Ascending aorta (tissue), 2 donors: ENCODE measurements around the gene MTCP1. TPM values are rescaled to one million over a fixed set of nuclear protein-coding genes. Genes with fewer than 3 reads are reported as not detected.

Experiments
- DNase-seq, 2 donors: peaks; one replicate each; pipeline ENCODE4 v3.0.0-alpha.2; 2019; ENCODE audit warnings: low spot score in 2 of 2
- H3K27ac ChIP-seq, 2 donors: fragments of 200-600 bp; sonication (generic); one replicate each; pipeline ENCODE4 v1.5.1; 2016 to 2017; ENCODE audit warnings: mild to moderate bottlenecking in 1 of 2
- H3K27me3 ChIP-seq: fragments of 200-600 bp; sonication (generic); one replicate; pipeline ENCODE4 v1.5.1; 2017
- H3K36me3 ChIP-seq, 2 donors: fragments of 200-600 bp; sonication (generic); one replicate each; pipeline ENCODE4 v1.5.1; 2016
- H3K4me1 ChIP-seq, 2 donors: fragments of 200-600 bp; sonication (generic); one replicate each; pipeline ENCODE4 v1.5.1; 2016 to 2017; ENCODE audit warnings: mild to moderate bottlenecking in 1 of 2
- H3K4me3 ChIP-seq, 2 donors: fragments of 200-600 bp; sonication (generic); one replicate each; pipeline ENCODE4 v1.5.1; 2016 to 2017; ENCODE audit warnings: mild to moderate bottlenecking in 1 of 2
- H3K9me3 ChIP-seq, 2 donors: fragments of 200-600 bp; sonication (generic); one replicate each; pipeline ENCODE4 v1.5.1; 2016
- intact Hi-C: fragments of 100-400 bp; cut with DNase I; formaldehyde crosslinking; loops from one replicate; pipeline ENCODE4 v1.15.1; 2023
- total RNA-seq: library from RNA; depleted of rRNA; stranded (reverse); fragments of >200 nt; gene quantifications from one replicate; pipeline ENCODE4 v1.1.0, GENCODE V29; 2016
- TF ChIP-seq, protein P1 (sequence below), 3 experiments: fragments of 200-600 bp in 2 of 3; fragments of 450-650 bp in 1 of 3; sonication (generic) in 2 of 3; IDR thresholded peaks; one replicate each; pipeline ENCODE4 v1.5.1; 2016 to 2019; ENCODE audit warnings: antibody characterized with exemption in 3 of 3, mild to moderate bottlenecking in 1 of 3, moderate library complexity in 1 of 3

MTCP1 gene
- total RNA-seq, 1 donor from 2014 or later, result 6.1 TPM

DNA sequence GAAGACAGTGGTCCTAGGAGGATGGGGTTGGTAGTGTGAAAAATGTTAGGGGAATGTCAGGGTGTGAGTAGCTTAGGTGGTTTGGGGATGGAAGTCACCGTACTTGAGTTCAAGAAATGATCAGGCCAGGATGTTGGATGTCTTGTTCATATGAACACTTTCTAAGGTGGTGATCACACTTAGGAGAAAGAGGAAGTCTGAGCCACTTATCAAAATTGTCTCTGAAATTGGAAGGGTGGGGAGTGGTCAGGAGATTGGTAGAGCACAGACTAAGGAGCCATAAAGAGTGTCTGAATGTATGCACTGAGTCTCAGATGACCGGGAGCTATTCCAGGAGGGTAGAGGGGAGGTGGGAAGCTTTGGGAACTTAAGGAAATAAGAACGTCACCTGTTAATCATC is 17.3 kb downstream of the MTCP1 start:
- Histone ChIP-seq H3K9me3 (no peaks in the 10 kb centered on the region), H3K27me3 (no peaks in the 10 kb centered on the region), H3K4me3 (no peak overlapping the region), H3K4me1 (no peaks in the 10 kb centered on the region), H3K36me3 (peaks cover 0 to 5% of the 10 kb centered on the region in 2 donors), H3K27ac (no peak overlapping the region)
- DNase-seq, result no peak
- intact Hi-C loops, result no loop called here
- TF ChIP-seq, protein P1, sequence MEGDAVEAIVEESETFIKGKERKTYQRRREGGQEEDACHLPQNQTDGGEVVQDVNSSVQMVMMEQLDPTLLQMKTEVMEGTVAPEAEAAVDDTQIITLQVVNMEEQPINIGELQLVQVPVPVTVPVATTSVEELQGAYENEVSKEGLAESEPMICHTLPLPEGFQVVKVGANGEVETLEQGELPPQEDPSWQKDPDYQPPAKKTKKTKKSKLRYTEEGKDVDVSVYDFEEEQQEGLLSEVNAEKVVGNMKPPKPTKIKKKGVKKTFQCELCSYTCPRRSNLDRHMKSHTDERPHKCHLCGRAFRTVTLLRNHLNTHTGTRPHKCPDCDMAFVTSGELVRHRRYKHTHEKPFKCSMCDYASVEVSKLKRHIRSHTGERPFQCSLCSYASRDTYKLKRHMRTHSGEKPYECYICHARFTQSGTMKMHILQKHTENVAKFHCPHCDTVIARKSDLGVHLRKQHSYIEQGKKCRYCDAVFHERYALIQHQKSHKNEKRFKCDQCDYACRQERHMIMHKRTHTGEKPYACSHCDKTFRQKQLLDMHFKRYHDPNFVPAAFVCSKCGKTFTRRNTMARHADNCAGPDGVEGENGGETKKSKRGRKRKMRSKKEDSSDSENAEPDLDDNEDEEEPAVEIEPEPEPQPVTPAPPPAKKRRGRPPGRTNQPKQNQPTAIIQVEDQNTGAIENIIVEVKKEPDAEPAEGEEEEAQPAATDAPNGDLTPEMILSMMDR (IDR thresholded peaks at IDR 0.05), result no peak

GRCh38 chrX:155052738-155053498 is 18.0 kb downstream of the MTCP1 start:
- intact Hi-C loops, result no loop called here
- TF ChIP-seq, protein P1 (IDR thresholded peaks at IDR 0.05), result no peak
- no peaks in the 10 kb centered on the region for H3K9me3 ChIP-seq
- H3K27ac ChIP-seq, result no peak overlapping the region
- H3K36me3 ChIP-seq, result peaks cover 0 to 5% of the 10 kb centered on the region in 2 donors
- no peaks in the 10 kb centered on the region for H3K27me3 ChIP-seq
- DNase-seq, result no peak
- H3K4me3 ChIP-seq, result no peak overlapping the region
- no peaks in the 10 kb centered on the region for H3K4me1 ChIP-seq

DNA sequence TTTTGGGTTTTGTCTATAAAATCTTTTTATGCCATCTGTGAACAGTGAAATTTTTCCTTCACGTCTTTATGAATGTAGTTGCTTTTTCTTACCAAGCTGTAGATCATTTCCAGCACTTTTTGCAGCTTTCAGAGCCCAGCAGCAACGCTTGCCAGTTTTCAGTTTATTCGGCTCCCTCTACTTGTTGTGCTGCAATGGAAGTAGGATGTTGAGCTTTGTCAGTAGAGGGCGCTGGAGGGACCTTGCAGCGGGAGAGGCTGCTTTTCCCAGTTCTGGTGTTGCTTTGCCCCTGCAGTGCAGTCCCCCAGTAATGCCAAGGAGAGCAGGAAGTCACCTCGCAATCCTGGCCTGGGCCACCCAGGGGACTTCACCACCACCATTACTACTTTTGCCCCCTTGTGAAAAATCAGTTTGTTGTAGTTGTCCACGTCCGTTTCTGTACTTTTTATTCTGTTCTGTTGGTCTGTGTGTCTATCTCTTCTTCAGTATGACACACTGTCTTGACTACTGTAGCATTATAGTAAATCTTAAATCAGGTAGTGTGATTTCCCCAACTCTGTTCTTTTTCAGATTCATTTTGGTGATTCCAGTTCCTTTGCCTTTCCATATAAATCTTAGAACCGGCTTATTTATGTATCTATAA is 21.8 kb downstream of the MTCP1 start:
- Histone ChIP-seq H3K4me3 (no peak overlapping the region), H3K36me3 (peaks cover 0 to 9% of the 10 kb centered on the region in 2 donors), H3K9me3 (no peaks in the 10 kb centered on the region), H3K27ac (no peak overlapping the region), H3K27me3 (no peaks in the 10 kb centered on the region), H3K4me1 (no peaks in the 10 kb centered on the region)
- intact Hi-C loops, result no loop called here
- peak in 1 of 2 donors; percentile 70 for DNase-seq
- TF ChIP-seq, protein P1 (IDR thresholded peaks at IDR 0.05), result peak; percentile 9 to 51 (median 50)

GRCh38 chrX:155046811-155047528 is 24.0 kb downstream of the MTCP1 start:
- H3K4me3 ChIP-seq, result no peak overlapping the region
- intact Hi-C loops, result no loop called here
- no peaks in the 10 kb centered on the region for H3K27me3 ChIP-seq
- peaks cover 0 to 7% of the 10 kb centered on the region in 2 donors for H3K36me3 ChIP-seq
- DNase-seq, result no peak
- H3K27ac ChIP-seq, result no peak overlapping the region
- H3K4me1 ChIP-seq, result no peaks in the 10 kb centered on the region
- H3K9me3 ChIP-seq, result no peaks in the 10 kb centered on the region
- TF ChIP-seq, protein P1 (IDR thresholded peaks at IDR 0.05), result no peak

- TF ChIP-seq, protein P1 (IDR thresholded peaks at IDR 0.05), result no peak
- DNase-seq, result no peak
These were observed 24.7 kb downstream of the MTCP1 start for GRCh38 chrX:155046129-155046810.

More at GRCh38 chrX:155046129-155046810, 24.7 kb downstream of the MTCP1 start:
- Histone ChIP-seq H3K4me1 (no peaks in the 10 kb centered on the region), H3K27me3 (no peaks in the 10 kb centered on the region), H3K9me3 (no peaks in the 10 kb centered on the region), H3K27ac (no peak overlapping the region), H3K36me3 (peaks cover 0 to 5% of the 10 kb centered on the region in 2 donors), H3K4me3 (no peak overlapping the region)
- intact Hi-C loops, result no loop called here
